K562 (cell line): Measurements from ENCODE around the gene OPA1. TPM values are rescaled to one million over a fixed set of nuclear protein-coding genes. Genes with fewer than 3 reads are reported as not detected.

Experiments used
- ATF1 ChIP-seq, 2 experiments: fragments of 450-650 bp in 1 of 2; IDR thresholded peaks; 2 replicates each; pipeline ENCODE4 v1.6.1; 2016; ENCODE audit warnings: missing compliant biosample characterization in 1 of 2, missing genetic modification characterization in 1 of 2
- ATF7 ChIP-seq: fragments of 450-650 bp; IDR thresholded peaks from 2 replicates; pipeline ENCODE4 v1.7.1; 2014; ENCODE audit warnings: mild to moderate bottlenecking, moderate library complexity
- CHD4 ChIP-seq: fragments of 200-600 bp; sonication (generic); IDR thresholded peaks from 3 replicates; pipeline ENCODE4 v1.6.1; 2012; ENCODE audit warnings: low read depth, mild to moderate bottlenecking, mixed read lengths, low read length, inconsistent platforms; ENCODE audit not compliant: insufficient read depth, insufficient replicate concordance, poor library complexity, severe bottlenecking
- CUX1 ChIP-seq: fragments of 200-800 bp; sonication (Bioruptor generic); IDR thresholded peaks from 2 replicates; pipeline ENCODE4 v1.6.1; 2016; ENCODE audit warnings: missing genetic modification characterization, missing compliant biosample characterization
- EHMT2 ChIP-seq: fragments of 450-650 bp; IDR thresholded peaks from 2 replicates; pipeline ENCODE4 v1.6.1; 2018; ENCODE audit warnings: antibody characterized with exemption
- GTF2A2 ChIP-seq: IDR thresholded peaks from 2 replicates; pipeline ENCODE4 v1.6.1; 2016; ENCODE audit warnings: mild to moderate bottlenecking, missing genetic modification characterization, missing compliant biosample characterization
- IRF2 ChIP-seq: sonication (generic); formaldehyde crosslinking; IDR thresholded peaks from 2 replicates; pipeline ENCODE4 v1.8.1; 2022; ENCODE audit warnings: mild to moderate bottlenecking, missing genetic modification reagents
- KLF1 ChIP-seq: fragments of 450-650 bp; IDR thresholded peaks from 2 replicates; pipeline ENCODE4 v1.6.1; 2016; ENCODE audit warnings: missing genetic modification characterization, missing compliant biosample characterization
- MECOM ChIP-seq: fragments of 250-450 bp; sonication (Bioruptor Pico); IDR thresholded peaks from 2 replicates; pipeline ENCODE4 v1.8.0; 2022; ENCODE audit warnings: inconsistent platforms
- MXI1 ChIP-seq: IDR thresholded peaks from 2 replicates; pipeline ENCODE4 v1.6.1; 2011; ENCODE audit warnings: low read depth, mild to moderate bottlenecking, improper control_type of control experiment, low read length
- NCOA1 ChIP-seq: fragments of 450-650 bp; IDR thresholded peaks from 2 replicates; pipeline ENCODE4 v1.6.1; 2016; ENCODE audit warnings: low read depth
- PHTF2 ChIP-seq: fragments of 250-450 bp; sonication (Bioruptor Pico); IDR thresholded peaks from 2 replicates; pipeline ENCODE4 v1.5.0; 2021; ENCODE audit warnings: mild to moderate bottlenecking
- POLR2H ChIP-seq: IDR thresholded peaks from 2 replicates; pipeline ENCODE4 v1.6.1; 2016; ENCODE audit warnings: missing genetic modification characterization, low read depth, mild to moderate bottlenecking, control low read depth, missing compliant biosample characterization, moderate library complexity
- SIRT6 ChIP-seq: IDR thresholded peaks from one replicate; pipeline ENCODE4 v1.6.1; 2012; ENCODE audit warnings: low read depth, mild to moderate bottlenecking, control low read depth, inconsistent platforms, low read length, moderate library complexity
- TSC22D4 ChIP-seq: fragments of 450-650 bp; IDR thresholded peaks from 2 replicates; pipeline ENCODE4 v1.6.1; 2016; ENCODE audit warnings: missing genetic modification characterization, missing biosample characterization, control low read depth
- ZNF41 ChIP-seq: fragments of 250-450 bp; sonication (Bioruptor Pico); conservative IDR thresholded peaks from 2 replicates; pipeline ENCODE4 v1.4.0; 2020; ENCODE audit warnings: mild to moderate bottlenecking
- polyA plus RNA-seq, 8 experiments: library from polyadenylated mRNA; depleted of rRNA in 4 of 8; stranded (reverse) in 5 of 8; unstranded in 3 of 8; fragments of >200 nt; fragmentation: Nextera tagmentation in 2 of 8; fragmentation: Illumina TruSeq in 1 of 8; extraction: Ambion mirVana in 2 of 8; extraction: Trizol in 1 of 8; gene quantifications; 2 replicates each; pipeline versions ENCODE4 v1.2.1 to v1.2.3, GENCODE V29; 2011 to 2014; ENCODE audit warnings: inconsistent platforms in 1 of 8, missing spikeins in 1 of 8
- total RNA-seq, 7 experiments: library from RNA; depleted of rRNA in 6 of 7; stranded (reverse); fragments of >200 nt in 6 of 7; fragmentation: Illumina TruSeq in 2 of 7; extraction: Trizol in 2 of 7; gene quantifications; 2 replicates each; pipeline versions ENCODE4 v1.2.1 to v1.2.3, GENCODE V29; 2011 to 2021; ENCODE audit warnings: low replicate concordance in 1 of 7
- TF ChIP-seq, protein P1 (sequence below): fragments of 250-450 bp; sonication (Bioruptor Pico); IDR thresholded peaks from 2 replicates; pipeline ENCODE4 v1.5.0; 2021; ENCODE audit warnings: mild to moderate bottlenecking, borderline replicate concordance
- TF ChIP-seq, protein P2 (sequence below): fragments of 450-650 bp; conservative IDR thresholded peaks from 2 replicates; pipeline ENCODE4 v1.6.1; 2016; ENCODE audit warnings: missing genetic modification characterization, low read depth, mild to moderate bottlenecking, missing compliant biosample characterization, moderate library complexity

OPA1 gene
- total and polyA plus RNA-seq, 9 of the 15 experiments (the other 6 are each of a cell fraction or from before 2014, with no cell fraction given) = 19.7 to 127 (median 94.7) TPM

DNA sequence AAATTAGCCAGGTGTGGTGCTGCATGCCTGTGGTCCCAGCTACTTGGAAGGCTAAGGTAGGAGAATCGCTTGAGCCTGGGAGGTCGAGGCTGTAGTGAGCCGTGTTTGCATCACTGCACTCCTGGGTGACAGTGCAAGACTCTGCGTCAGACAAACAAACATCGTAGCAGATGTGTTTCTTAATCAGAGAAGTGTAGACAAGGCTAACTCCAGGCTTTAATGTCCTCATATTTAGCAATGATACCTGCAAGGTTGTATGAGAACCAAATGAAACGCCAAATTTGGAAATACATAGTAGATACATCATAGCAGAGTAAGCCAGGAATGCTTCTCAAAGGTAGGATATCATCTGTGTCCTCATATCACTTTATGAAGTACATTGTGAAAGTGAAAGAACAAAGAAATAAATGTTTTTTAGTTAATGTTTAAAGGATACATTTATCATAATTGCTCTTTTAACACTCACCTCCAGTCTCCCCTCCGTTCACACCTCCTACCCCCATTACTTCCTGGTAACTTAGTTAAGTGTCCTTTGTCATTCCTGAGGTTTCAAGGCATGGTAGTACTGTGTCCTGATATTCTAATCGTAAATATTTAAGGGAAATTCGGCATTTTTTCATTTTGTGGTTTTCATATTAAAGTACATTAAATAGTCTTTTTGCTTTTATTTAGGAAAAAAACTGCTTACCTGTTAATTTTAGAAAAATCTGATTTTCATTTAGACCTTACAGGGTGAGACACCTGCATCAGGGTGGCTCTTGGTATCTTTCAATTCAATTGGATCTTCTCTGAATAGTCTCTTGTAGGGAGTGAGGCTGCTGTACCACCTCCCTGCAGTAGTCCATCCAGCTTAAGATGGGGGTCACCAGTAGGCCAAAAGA, 96.1 kb downstream of the OPA1 start (continued):
- TF ChIP-seq, protein P1, sequence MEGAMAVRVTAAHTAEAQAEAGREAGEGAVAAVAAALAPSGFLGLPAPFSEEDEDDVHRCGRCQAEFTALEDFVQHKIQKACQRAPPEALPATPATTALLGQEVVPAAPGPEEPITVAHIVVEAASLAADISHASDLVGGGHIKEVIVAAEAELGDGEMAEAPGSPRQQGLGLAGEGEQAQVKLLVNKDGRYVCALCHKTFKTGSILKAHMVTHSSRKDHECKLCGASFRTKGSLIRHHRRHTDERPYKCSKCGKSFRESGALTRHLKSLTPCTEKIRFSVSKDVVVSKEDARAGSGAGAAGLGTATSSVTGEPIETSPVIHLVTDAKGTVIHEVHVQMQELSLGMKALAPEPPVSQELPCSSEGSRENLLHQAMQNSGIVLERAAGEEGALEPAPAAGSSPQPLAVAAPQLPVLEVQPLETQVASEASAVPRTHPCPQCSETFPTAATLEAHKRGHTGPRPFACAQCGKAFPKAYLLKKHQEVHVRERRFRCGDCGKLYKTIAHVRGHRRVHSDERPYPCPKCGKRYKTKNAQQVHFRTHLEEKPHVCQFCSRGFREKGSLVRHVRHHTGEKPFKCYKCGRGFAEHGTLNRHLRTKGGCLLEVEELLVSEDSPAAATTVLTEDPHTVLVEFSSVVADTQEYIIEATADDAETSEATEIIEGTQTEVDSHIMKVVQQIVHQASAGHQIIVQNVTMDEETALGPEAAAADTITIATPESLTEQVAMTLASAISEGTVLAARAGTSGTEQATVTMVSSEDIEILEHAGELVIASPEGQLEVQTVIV (CRISPR knock-in tag) = no peak
- TF ChIP-seq ATF1 (CRISPR knock-in tag; IDR thresholded peaks at IDR 0.05) (no peak), ATF1 (tag; IDR thresholded peaks at IDR 0.05) (0 out of 2 replicates have a peak, but pooled peaks have one; percentile 29), KLF1 (tag) (no peak), GTF2A2 (tag) (no peak), MECOM (CRISPR knock-in tag) (no peak), TSC22D4 (no peak), PHTF2 (CRISPR knock-in tag) (no peak), POLR2H (tag) (no peak), MXI1 (no peak), ATF7 (no peak), EHMT2 (no peak), IRF2 (CRISPR knock-in tag) (no peak), CHD4 (no peak), CUX1 (CRISPR knock-in tag) (no peak), NCOA1 (no peak), ZNF41 (CRISPR knock-in tag) (no peak), SIRT6 (no peak)
- TF ChIP-seq, protein P2, sequence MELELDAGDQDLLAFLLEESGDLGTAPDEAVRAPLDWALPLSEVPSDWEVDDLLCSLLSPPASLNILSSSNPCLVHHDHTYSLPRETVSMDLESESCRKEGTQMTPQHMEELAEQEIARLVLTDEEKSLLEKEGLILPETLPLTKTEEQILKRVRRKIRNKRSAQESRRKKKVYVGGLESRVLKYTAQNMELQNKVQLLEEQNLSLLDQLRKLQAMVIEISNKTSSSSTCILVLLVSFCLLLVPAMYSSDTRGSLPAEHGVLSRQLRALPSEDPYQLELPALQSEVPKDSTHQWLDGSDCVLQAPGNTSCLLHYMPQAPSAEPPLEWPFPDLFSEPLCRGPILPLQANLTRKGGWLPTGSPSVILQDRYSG (tag) = peak; percentile 51; the same call in 1 of the 2 replicates
